Measurements from ENCODE around the gene NKPD1.

Gene NKPD1

GRCh38 chr19:45173816-45174215 lies 13.0 kb upstream of the NKPD1 start:
- no peak for TF ChIP-seq CTCF (IDR thresholded peaks at IDR 0.05; ENCODE audit: insufficient read depth, missing control alignments)
- FAIRE-seq: no peak
- DNase-seq (ENCODE audit: insufficient read length, low spot score): no peak

GRCh38 chr19:45172611-45173208 lies 11.9 kb upstream of the NKPD1 start:
- no peak for TF ChIP-seq CTCF (IDR thresholded peaks at IDR 0.05; ENCODE audit: insufficient read depth, missing control alignments)
- no peak for DNase-seq (ENCODE audit: insufficient read length, low spot score)
- no peak for FAIRE-seq

DNA sequence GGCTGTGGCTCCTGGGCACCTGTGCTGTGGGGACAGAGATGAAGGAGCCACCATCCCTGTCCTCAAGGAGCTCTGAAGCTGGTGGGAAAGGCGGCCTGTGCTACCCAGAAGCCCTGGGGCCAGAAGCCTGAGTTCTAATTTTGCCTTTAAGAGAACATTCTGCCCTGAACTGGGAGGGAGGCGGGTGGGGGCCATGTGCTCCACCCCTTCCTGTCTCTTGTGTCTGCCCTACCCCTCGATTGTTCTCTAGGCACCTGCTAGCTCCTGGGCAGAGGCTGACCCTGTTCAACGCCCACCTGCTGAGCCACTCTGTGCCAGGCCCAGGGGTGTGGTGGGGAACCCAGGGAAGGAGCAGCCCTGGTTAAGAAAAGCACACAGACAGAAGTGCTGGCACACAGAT lies 11.4 kb upstream of the NKPD1 start:
- DNase-seq (ENCODE audit: insufficient read length, low spot score): no peak
- FAIRE-seq: no peak

DNA sequence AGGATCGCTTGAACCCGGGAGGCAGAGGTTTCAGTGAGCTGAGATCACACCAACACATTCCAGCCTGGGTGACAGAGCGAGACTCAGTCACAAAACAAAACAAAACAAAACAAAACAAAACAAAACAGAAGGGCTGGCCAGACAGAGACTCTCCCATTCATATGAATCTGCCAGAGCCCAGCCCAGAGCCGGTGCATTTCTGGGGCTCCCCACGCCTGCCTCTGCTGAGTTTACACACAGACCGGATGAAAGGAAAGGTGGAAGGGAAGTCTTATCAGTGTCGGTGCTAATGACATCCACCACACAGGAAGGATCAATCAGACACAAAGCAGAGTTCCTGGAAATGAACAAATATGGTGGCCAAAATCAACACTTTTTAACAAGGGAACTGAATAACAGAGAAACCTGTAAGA lies 10.4 kb upstream of the NKPD1 start:
- DNase-seq (ENCODE audit: insufficient read length, low spot score): no peak

More for the DNA sequence above, 11.4 kb upstream of the NKPD1 start:
- no peak for TF ChIP-seq CTCF (IDR thresholded peaks at IDR 0.05; ENCODE audit: insufficient read depth, missing control alignments)

DNA sequence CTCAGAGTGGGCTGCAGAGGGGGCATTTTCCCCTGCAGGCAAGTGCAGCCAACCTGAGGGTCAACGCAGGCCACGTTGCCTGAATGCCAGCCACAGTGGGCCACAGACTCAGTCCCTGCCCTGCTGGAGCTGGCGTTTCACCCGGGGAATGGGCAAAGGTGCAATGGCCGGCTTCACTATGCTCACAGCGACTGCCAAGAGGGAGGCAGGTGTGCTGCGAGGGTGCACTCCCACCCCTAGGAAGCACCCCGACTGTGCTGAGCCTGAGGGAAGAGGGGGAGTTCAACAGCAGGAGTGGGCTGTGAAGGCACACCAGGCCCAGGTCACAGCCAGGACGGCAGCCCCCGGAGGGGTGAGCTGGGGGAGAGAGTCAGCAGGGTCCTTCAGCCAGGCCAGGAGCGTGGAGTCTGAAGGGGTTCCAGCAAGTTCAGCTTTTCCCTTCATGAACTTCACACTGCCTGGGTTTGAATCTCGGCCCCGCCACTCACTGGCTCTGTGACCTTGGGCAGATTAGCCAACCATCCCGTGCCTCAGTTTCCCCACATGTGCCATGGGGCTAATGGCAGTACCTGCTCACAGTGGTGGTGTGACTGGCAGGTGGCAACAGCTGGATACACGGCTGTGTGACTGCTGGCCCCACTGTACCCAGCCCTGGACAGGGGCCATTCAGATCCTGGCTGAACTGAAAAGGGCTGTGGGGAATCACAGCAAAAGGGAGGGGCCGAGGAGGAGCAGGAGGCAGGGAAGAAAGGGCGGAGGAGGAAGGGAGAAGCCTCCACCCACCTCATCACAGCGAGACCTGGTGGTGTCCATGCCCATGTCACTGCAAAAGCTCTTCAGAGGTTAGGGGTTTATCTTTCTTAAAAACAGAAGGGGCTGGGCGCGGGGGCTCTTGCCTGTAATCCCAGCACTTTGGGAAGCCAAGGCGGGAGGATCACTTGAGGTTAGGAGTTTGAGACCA lies 9.6 kb upstream of the NKPD1 start:
- FAIRE-seq (no peak), DNase-seq (ENCODE audit: insufficient read length, low spot score) (no peak)
- no peak for TF ChIP-seq CTCF (IDR thresholded peaks at IDR 0.05; ENCODE audit: insufficient read depth, missing control alignments)

More for the DNA sequence above, 10.4 kb upstream of the NKPD1 start:
- no peak for FAIRE-seq
- TF ChIP-seq CTCF (IDR thresholded peaks at IDR 0.05; ENCODE audit: insufficient read depth, missing control alignments): no peak

- no peak for DNase-seq (ENCODE audit: insufficient read length, low spot score)
- no peak for FAIRE-seq
- TF ChIP-seq CTCF (IDR thresholded peaks at IDR 0.05; ENCODE audit: insufficient read depth, missing control alignments): no peak
These were observed 8.8 kb upstream of the NKPD1 start for GRCh38 chr19:45169602-45170001.

Measured in D721Med (cell line).